GM23338 (cell line): ENCODE data around the gene POLD2. TPM values are rescaled to one million over a fixed set of nuclear protein-coding genes. Genes with fewer than 3 reads are reported as not detected.

Experiments
- ATAC-seq: fragments of 200-7000 bp; cut with Tn5 transposase; 3 replicates; pipeline ENCODE4 v1.9.1; 2020
- DNase-seq: peaks from one replicate; pipeline ENCODE4 v3.0.0-alpha.2; 2015; ENCODE audit warnings: low spot score
- H2AFZ ChIP-seq: fragments of 200-600 bp; sonication (generic); 2 replicates; pipeline ENCODE4 v1.8.0; 2016; ENCODE audit warnings: antibody characterized with exemption, mild to moderate bottlenecking, moderate library complexity
- H3F3A ChIP-seq: fragments of 200-600 bp; sonication (generic); replicated peaks from 2 replicates; pipeline ENCODE4 v1.8.0; 2017; ENCODE audit warnings: antibody characterized with exemption, mixed run types, low read depth
- H3K27ac ChIP-seq: fragments of 200-600 bp; sonication (generic); 2 replicates; pipeline ENCODE4 v1.6.1; 2016; ENCODE audit warnings: low read depth
- H3K27me3 ChIP-seq: fragments of 200-600 bp; sonication (generic); 2 replicates; pipeline ENCODE4 v1.8.0; 2016; ENCODE audit warnings: mild to moderate bottlenecking, mixed run types, moderate library complexity; ENCODE audit not compliant: insufficient read depth
- H3K36me3 ChIP-seq: fragments of 200-600 bp; sonication (generic); 2 replicates; pipeline ENCODE4 v1.8.0; 2016; ENCODE audit warnings: mild to moderate bottlenecking; ENCODE audit not compliant: insufficient read depth
- H3K4me1 ChIP-seq: fragments of 200-600 bp; sonication (generic); 2 replicates; pipeline ENCODE4 v1.8.0; 2016; ENCODE audit warnings: mild to moderate bottlenecking, moderate library complexity; ENCODE audit not compliant: insufficient read depth
- H3K4me2 ChIP-seq: fragments of 200-600 bp; sonication (generic); 2 replicates; pipeline ENCODE4 v1.7.1; 2017; ENCODE audit warnings: mixed run types
- H3K4me3 ChIP-seq: fragments of 200-600 bp; sonication (generic); 2 replicates; pipeline ENCODE4 v1.6.1; 2016; ENCODE audit warnings: mixed run types
- H3K79me2 ChIP-seq: fragments of 200-600 bp; sonication (generic); replicated peaks from 2 replicates; pipeline ENCODE4 v1.8.0; 2017; ENCODE audit warnings: mild to moderate bottlenecking; ENCODE audit not compliant: insufficient read depth
- H3K9me2 ChIP-seq: fragments of 200-600 bp; sonication (generic); 2 replicates; pipeline ENCODE4 v1.8.0; 2017; ENCODE audit not compliant: insufficient read depth
- H4K20me1 ChIP-seq: fragments of 200-600 bp; sonication (generic); replicated peaks from 2 replicates; pipeline ENCODE4 v1.8.0; 2017; ENCODE audit warnings: mild to moderate bottlenecking; ENCODE audit not compliant: insufficient read depth
- H3K27ac Mint-ChIP-seq: 2 replicates; pipeline ENCODE4 v1.8.0; 2020; ENCODE audit warnings: inconsistent platforms, mild to moderate bottlenecking, moderate library complexity, mixed read lengths
- H3K27me3 Mint-ChIP-seq: 3 replicates; pipeline ENCODE4 v1.8.0; 2022; ENCODE audit warnings: low read depth, mild to moderate bottlenecking, moderate library complexity, mixed read lengths, inconsistent platforms; ENCODE audit not compliant: insufficient read depth, poor library complexity
- H3K36me3 Mint-ChIP-seq: 3 replicates; pipeline ENCODE4 v1.8.0; 2021; ENCODE audit warnings: low read depth, mild to moderate bottlenecking, inconsistent platforms, moderate library complexity, mixed read lengths
- H3K4me1 Mint-ChIP-seq: 3 replicates; pipeline ENCODE4 v1.8.0; 2020; ENCODE audit warnings: mild to moderate bottlenecking, inconsistent platforms, mixed read lengths
- H3K4me3 Mint-ChIP-seq: 3 replicates; pipeline ENCODE4 v1.8.0; 2021; ENCODE audit warnings: moderate library complexity, mild to moderate bottlenecking, inconsistent platforms, mixed read lengths
- H3K9me3 Mint-ChIP-seq: 3 replicates; pipeline ENCODE4 v1.8.0; 2020; ENCODE audit warnings: moderate library complexity, mild to moderate bottlenecking, inconsistent platforms, mixed read lengths
- CREB1 ChIP-seq: fragments of 250-450 bp; sonication (Bioruptor Pico); IDR thresholded peaks from 2 replicates; pipeline ENCODE4 v1.5.0; 2020; ENCODE audit warnings: low read depth, mild to moderate bottlenecking, moderate library complexity
- NANOG ChIP-seq: IDR thresholded peaks from 2 replicates; pipeline ENCODE4 v1.6.1; 2016; ENCODE audit warnings: antibody characterized with exemption, borderline replicate concordance
- POLR2AphosphoS5 ChIP-seq: IDR thresholded peaks from 2 replicates; pipeline ENCODE4 v1.6.1; 2016; ENCODE audit warnings: antibody characterized with exemption, low read depth
- STAT1 ChIP-seq: IDR thresholded peaks from one replicate; pipeline ENCODE4 v1.6.1; 2016; ENCODE audit warnings: antibody characterized with exemption; ENCODE audit not compliant: unreplicated experiment
- ZNF114 ChIP-seq: fragments of 250-450 bp; sonication (Bioruptor Pico); IDR thresholded peaks from 2 replicates; pipeline ENCODE4 v1.5.0; 2020; ENCODE audit warnings: mild to moderate bottlenecking, moderate library complexity
- ZNF331 ChIP-seq: fragments of 250-450 bp; sonication (Bioruptor Pico); IDR thresholded peaks from 2 replicates; pipeline ENCODE4 v1.5.0; 2020; ENCODE audit warnings: low read depth, mild to moderate bottlenecking, moderate library complexity
- polyA plus RNA-seq: library from polyadenylated mRNA; unstranded; fragments of >200 nt; fragmentation: Nextera tagmentation; extraction: Ambion mirVana; gene quantifications from 2 replicates; pipeline ENCODE4 v1.2.1, GENCODE V29; 2016
- total RNA-seq: library from RNA; depleted of rRNA; stranded (reverse); fragments of >200 nt; shearing (Covaris generic); gene quantifications from 2 replicates; pipeline ENCODE4 v1.2.3, GENCODE V29; 2014
- TF ChIP-seq, protein P1 (sequence below): fragments of 250-450 bp; sonication (Bioruptor Pico); IDR thresholded peaks from 2 replicates; pipeline ENCODE4 v1.5.0; 2020; ENCODE audit warnings: mild to moderate bottlenecking, moderate library complexity
- TF ChIP-seq, protein P2 (sequence below), 2 experiments: fragments of 200-600 bp in 1 of 2; sonication (generic) in 1 of 2; conservative IDR thresholded peaks; 2 replicates each; pipeline versions ENCODE4 v1.5.1 to v1.6.1; 2016 to 2017; ENCODE audit warnings: antibody characterized with exemption in 2 of 2, low read depth in 2 of 2, mild to moderate bottlenecking in 2 of 2, moderate library complexity in 1 of 2

Gene POLD2
- total and polyA plus RNA-seq, 2 experiments from 2014 or later, result 101 to 127 TPM

DNA sequence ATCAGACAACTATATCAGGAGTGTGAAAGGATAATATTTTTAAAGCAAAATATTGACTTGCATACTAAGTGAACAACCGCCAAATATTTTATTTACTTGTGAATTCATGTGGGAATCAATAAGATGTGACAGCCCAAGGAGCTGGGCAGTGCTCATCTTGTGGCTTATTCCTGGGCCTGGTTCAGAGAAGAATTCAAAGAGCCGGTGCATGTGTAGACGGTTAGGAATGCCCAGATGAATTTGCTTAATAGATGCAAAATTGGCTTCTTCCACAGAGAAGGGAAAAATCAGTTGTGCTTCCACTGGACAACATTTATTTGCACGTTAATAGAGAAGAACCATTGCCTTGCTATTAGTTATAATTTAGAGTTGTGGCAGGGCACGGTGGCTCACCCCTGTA, 13.4 kb upstream of the POLD2 start (continued):
- TF ChIP-seq, protein P1, sequence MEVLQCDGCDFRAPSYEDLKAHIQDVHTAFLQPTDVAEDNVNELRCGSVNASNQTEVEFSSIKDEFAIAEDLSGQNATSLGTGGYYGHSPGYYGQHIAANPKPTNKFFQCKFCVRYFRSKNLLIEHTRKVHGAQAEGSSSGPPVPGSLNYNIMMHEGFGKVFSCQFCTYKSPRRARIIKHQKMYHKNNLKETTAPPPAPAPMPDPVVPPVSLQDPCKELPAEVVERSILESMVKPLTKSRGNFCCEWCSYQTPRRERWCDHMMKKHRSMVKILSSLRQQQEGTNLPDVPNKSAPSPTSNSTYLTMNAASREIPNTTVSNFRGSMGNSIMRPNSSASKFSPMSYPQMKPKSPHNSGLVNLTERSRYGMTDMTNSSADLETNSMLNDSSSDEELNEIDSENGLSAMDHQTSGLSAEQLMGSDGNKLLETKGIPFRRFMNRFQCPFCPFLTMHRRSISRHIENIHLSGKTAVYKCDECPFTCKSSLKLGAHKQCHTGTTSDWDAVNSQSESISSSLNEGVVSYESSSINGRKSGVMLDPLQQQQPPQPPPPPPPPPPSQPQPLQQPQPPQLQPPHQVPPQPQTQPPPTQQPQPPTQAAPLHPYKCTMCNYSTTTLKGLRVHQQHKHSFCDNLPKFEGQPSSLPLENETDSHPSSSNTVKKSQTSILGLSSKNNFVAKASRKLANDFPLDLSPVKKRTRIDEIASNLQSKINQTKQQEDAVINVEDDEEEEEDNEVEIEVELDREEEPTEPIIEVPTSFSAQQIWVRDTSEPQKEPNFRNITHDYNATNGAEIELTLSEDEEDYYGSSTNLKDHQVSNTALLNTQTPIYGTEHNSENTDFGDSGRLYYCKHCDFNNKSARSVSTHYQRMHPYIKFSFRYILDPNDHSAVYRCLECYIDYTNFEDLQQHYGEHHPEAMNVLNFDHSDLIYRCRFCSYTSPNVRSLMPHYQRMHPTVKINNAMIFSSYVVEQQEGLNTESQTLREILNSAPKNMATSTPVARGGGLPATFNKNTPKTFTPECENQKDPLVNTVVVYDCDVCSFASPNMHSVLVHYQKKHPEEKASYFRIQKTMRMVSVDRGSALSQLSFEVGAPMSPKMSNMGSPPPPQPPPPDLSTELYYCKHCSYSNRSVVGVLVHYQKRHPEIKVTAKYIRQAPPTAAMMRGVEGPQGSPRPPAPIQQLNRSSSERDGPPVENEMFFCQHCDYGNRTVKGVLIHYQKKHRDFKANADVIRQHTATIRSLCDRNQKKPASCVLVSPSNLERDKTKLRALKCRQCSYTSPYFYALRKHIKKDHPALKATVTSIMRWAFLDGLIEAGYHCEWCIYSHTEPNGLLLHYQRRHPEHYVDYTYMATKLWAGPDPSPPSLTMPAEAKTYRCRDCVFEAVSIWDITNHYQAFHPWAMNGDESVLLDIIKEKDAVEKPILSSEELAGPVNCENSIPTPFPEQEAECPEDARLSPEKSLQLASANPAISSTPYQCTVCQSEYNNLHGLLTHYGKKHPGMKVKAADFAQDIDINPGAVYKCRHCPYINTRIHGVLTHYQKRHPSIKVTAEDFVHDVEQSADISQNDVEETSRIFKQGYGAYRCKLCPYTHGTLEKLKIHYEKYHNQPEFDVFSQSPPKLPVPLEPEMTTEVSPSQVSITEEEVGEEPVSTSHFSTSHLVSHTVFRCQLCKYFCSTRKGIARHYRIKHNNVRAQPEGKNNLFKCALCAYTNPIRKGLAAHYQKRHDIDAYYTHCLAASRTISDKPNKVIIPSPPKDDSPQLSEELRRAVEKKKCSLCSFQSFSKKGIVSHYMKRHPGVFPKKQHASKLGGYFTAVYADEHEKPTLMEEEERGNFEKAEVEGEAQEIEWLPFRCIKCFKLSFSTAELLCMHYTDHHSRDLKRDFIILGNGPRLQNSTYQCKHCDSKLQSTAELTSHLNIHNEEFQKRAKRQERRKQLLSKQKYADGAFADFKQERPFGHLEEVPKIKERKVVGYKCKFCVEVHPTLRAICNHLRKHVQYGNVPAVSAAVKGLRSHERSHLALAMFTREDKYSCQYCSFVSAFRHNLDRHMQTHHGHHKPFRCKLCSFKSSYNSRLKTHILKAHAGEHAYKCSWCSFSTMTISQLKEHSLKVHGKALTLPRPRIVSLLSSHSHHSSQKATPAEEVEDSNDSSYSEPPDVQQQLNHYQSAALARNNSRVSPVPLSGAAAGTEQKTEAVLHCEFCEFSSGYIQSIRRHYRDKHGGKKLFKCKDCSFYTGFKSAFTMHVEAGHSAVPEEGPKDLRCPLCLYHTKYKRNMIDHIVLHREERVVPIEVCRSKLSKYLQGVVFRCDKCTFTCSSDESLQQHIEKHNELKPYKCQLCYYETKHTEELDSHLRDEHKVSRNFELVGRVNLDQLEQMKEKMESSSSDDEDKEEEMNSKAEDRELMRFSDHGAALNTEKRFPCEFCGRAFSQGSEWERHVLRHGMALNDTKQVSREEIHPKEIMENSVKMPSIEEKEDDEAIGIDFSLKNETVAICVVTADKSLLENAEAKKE, result no peak
- no peak for TF ChIP-seq ZNF114
- no peak for TF ChIP-seq STAT1
- no peak for TF ChIP-seq ZNF331
- no peak for TF ChIP-seq NANOG
- no peak for TF ChIP-seq POLR2AphosphoS5

GRCh38 chr7:44134943-44135628, 11.7 kb upstream of the POLD2 start:
- H3K4me1 Mint-ChIP-seq, result peaks cover 20% of the 10 kb centered on the region
- no peak overlapping the region for H3K4me3 Mint-ChIP-seq
- ATAC-seq (no peak), DNase-seq (no peak)
- no peaks in the 10 kb centered on the region for H3K36me3 Mint-ChIP-seq
- H3K4me1 ChIP-seq, result peaks cover 8% of the 10 kb centered on the region
- H3F3A ChIP-seq, result no peaks in the 10 kb centered on the region
- H3K36me3 ChIP-seq, result no peaks in the 10 kb centered on the region
- H3K79me2 ChIP-seq, result no peaks in the 10 kb centered on the region
- H3K9me3 Mint-ChIP-seq, result no peaks in the 10 kb centered on the region
- H3K4me2 ChIP-seq, result no peak overlapping the region
- H2AFZ ChIP-seq, result no peak overlapping the region
- H3K4me3 ChIP-seq, result no peak overlapping the region
- peaks cover 21% of the 10 kb centered on the region; the same call in 1 of the 2 replicates for H3K27me3 ChIP-seq
- H3K27ac Mint-ChIP-seq, result no peak overlapping the region
- H3K9me2 ChIP-seq, result no peaks in the 10 kb centered on the region
- peaks cover 34% of the 10 kb centered on the region for H3K27me3 Mint-ChIP-seq
- H4K20me1 ChIP-seq, result 0 out of 2 replicates have a peak, but pooled peaks cover 6% of the 10 kb centered on the region
- no peak overlapping the region for H3K27ac ChIP-seq
- TF ChIP-seq STAT1 (no peak), POLR2AphosphoS5 (no peak), CREB1 (CRISPR knock-in tag) (no peak), NANOG (no peak)
- TF ChIP-seq, protein P2, sequence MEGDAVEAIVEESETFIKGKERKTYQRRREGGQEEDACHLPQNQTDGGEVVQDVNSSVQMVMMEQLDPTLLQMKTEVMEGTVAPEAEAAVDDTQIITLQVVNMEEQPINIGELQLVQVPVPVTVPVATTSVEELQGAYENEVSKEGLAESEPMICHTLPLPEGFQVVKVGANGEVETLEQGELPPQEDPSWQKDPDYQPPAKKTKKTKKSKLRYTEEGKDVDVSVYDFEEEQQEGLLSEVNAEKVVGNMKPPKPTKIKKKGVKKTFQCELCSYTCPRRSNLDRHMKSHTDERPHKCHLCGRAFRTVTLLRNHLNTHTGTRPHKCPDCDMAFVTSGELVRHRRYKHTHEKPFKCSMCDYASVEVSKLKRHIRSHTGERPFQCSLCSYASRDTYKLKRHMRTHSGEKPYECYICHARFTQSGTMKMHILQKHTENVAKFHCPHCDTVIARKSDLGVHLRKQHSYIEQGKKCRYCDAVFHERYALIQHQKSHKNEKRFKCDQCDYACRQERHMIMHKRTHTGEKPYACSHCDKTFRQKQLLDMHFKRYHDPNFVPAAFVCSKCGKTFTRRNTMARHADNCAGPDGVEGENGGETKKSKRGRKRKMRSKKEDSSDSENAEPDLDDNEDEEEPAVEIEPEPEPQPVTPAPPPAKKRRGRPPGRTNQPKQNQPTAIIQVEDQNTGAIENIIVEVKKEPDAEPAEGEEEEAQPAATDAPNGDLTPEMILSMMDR (conservative IDR thresholded peaks at IDR 0.05; ENCODE audit: low read depth in 2 of 2), result no peak
